GM10248 (cell line): Measurements from ENCODE around the gene GOLGA8B.
"Not testable (repeated sequence)": the region's sequence is repeated elsewhere in the genome, so short reads cannot be mapped to it uniquely, and the experiment has no call there.

Experiments used
- CTCF ChIA-PET: fragments of 300-600 bp; sonication (Branson Sonifier 250); formaldehyde crosslinking; extraction: SDS; loops from one replicate; lab custom pipeline; 2021; ENCODE audit warnings: antibody characterized with exemption; lab: Yijun Ruan, JAX
- POLR2A ChIA-PET: fragments of 350-650 bp; sonication (Branson Sonifier 250); formaldehyde crosslinking; extraction: SDS; loops from one replicate; lab custom pipeline; 2020; ENCODE audit warnings: antibody characterized with exemption; lab: Yijun Ruan, JAX
- DNase-seq: peaks from one replicate; pipeline ENCODE4 v3.0.0; 2012; ENCODE audit errors: extremely low spot score
- CTCF ChIP-seq: IDR thresholded peaks from 2 replicates; pipeline ENCODE4 v1.5.1; 2012; ENCODE audit warnings: mild to moderate bottlenecking, low read depth; ENCODE audit errors: extremely low read depth, missing control alignments, control extremely low read depth

The GOLGA8B gene

GRCh38 chr15:34583399-34584329, at the start of gene GOLGA8B:
GOLGA8B (minus strand) TSS chr15:34583651; CDS start chr15:34535912, 47,739 bp downstream.
- no peak for TF ChIP-seq CTCF
- CTCF ChIA-PET: interaction anchor here (1.2 to 1.7 kb wide), 3 partner anchors 216 to 519 kb away, joined by 3 to 4 read pairs (median 4); partner anchors contain the start of gene LPCAT4
- DNase-seq: peak; percentile 88
- POLR2A ChIA-PET: interaction anchor here (0.6 kb wide), 1 partner anchor 261 kb away, joined by 3 read pairs; no protein-coding TSS in a partner anchor

GRCh38 chr15:34633165-34633564, 49.7 kb upstream of the GOLGA8B start:
- CTCF ChIA-PET, POLR2A ChIA-PET, DNase-seq: not testable (repeated sequence)

GRCh38 chr15:34628577-34629152, 45.2 kb upstream of the GOLGA8B start:
- ChIA-PET POLR2A (no interaction called here), CTCF (no interaction called here)

GRCh38 chr15:34625007-34625406, 41.6 kb upstream of the GOLGA8B start:
- POLR2A ChIA-PET: no interaction called here
- CTCF ChIA-PET: no interaction called here
- DNase-seq: no peak
- TF ChIP-seq CTCF: no peak

More at GRCh38 chr15:34628577-34629152, 45.2 kb upstream of the GOLGA8B start:
- no peak for TF ChIP-seq CTCF
- DNase-seq: no peak

- peak; percentile 61 for TF ChIP-seq CTCF
- POLR2A ChIA-PET: no interaction called here
These were observed 38.2 kb upstream of the GOLGA8B start for GRCh38 chr15:34621675-34622074.

GRCh38 chr15:34620814-34621213, 37.4 kb upstream of the GOLGA8B start:
- ChIA-PET CTCF (interaction anchor here (1.0 to 2.5 kb wide), 7 partner anchors 11 to 824 kb away, joined by 3 to 8 read pairs (median 4); no protein-coding TSS in a partner anchor), POLR2A (no interaction called here)
- no peak for TF ChIP-seq CTCF
- DNase-seq: no peak

More at GRCh38 chr15:34621675-34622074, 38.2 kb upstream of the GOLGA8B start:
- no peak for DNase-seq
- CTCF ChIA-PET: interaction anchor here (1.1 to 2.5 kb wide), 6 partner anchors 12 to 348 kb away, joined by 3 to 8 read pairs (median 4); partner anchors contain the start of gene AQR
